Activated CD4-positive, alpha-beta T cell treated with anti-CD3 and anti-CD28 coated beads, Interleukin-2, amount 50 U/mL, for 16 hours (primary cell): ENCODE data around the gene GFPT2.

Experiments used
- DNase-seq: peaks from one replicate; pipeline ENCODE4 v3.0.0-alpha.2; 2020

GFPT2 gene

DNA sequence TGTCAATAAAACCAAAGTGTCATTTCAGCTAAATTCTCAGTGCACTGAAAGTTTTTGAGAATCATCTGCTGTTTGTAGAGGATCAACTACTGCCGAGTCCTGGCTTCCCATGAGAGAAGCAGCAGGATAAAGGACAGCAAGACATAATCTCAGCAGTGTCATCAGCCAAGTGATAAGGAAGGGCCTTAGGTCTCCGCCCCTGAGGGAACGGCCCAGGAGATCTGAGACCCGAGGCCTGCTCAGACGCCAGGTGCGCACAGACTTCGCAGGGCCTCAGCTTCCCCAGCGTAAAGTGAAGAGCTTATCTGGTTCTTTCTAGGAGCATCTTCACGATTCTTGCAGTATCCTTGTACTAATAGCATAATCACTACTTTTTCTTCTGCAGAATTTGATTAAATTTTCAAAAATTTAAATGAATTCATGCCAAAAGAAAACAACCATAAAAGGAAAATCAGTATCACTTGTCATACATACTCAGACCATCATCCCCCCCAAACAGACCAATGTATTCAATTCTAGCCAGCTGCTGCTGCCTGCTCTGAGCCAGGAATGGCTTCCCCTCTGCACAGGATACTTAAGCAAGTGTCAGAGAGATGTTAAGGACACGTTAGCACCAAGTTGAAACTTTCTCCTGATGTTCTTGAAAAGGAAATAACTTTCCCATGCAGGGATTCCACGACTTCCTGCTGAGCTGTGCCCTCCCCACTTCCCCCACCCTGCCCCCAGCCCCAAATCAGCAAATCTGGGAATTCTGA, 2.2 kb downstream of the GFPT2 start:
- no peak for DNase-seq

DNA sequence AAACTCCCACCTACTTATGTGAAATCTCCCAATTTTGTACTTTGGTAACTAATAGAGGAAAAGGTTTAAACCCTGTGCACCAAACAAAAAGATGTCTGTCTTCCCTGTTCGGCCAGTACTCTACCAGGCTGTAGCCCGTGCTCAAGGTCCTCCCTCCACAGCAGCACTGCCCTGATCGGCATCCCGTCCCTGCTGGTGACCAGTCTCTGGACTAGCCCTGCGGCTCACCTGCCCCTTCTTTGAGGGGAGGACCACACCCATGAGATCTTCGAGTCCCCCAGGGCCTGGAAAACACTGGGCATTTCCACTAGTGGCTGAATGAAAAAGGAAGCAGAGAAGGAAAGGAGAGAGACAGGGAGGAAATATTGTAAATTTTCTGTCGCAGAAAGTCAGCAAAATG, 2.8 kb downstream of the GFPT2 start:
- DNase-seq = no peak

DNA sequence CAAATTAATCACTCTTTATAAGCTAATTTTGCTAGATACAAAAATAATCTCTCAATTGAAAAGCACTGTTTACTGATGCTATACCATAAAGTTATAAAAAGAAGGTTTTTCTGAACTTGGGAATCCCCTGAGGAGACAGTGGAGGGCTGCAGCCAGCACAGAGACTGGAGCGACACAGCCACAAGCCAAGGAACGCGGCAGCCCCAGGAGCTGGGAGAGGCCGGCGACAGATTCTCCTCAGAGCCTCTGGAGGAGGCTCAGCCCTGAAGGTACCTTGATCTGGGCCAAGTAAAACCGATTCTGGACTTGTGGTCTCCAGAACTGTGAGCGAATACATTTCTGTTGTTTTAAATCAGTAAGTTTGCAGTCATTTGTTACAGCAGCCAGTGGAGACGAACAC, 3.7 kb downstream of the GFPT2 start:
- no peak for DNase-seq

DNA sequence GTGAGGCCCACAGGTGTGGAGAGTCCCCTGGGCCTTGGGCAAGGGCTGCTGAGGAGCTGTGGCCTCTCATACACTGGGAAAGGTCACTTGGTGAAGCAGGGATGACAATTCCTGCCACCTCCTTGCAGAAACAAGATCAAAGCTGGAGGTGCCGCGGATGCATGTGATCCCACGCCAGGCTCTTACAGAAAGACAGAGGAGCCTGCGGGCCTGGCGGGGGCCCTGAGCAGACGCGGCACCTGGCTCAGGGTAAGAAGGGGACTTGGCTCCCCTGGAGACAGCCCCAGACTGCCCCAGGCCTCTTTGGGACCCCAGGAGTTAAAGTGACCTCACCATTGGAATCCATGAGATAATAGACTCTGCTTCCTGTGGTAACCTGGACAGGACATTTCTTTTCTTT, 4.8 kb downstream of the GFPT2 start:
- DNase-seq = no peak

DNA sequence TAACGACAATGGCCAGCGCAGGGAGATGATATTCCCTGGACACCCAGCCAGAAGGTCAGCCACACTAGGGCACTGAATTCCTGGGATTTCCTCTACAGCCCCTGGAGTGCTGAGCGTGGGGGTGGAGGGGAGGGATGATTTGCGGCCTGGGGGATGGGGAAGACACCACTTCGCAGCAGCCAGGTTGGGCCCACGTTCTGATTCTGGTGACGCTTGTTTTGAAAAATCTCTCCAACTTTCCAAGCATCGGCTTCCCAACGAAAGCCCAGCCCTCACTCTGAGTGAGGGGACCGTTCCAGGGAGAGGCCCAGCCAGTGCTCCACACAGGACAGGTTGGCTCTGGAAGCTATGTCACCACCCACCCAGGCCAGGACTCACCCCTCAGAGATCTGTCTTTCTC, 5.4 kb downstream of the GFPT2 start:
- DNase-seq = no peak

DNA sequence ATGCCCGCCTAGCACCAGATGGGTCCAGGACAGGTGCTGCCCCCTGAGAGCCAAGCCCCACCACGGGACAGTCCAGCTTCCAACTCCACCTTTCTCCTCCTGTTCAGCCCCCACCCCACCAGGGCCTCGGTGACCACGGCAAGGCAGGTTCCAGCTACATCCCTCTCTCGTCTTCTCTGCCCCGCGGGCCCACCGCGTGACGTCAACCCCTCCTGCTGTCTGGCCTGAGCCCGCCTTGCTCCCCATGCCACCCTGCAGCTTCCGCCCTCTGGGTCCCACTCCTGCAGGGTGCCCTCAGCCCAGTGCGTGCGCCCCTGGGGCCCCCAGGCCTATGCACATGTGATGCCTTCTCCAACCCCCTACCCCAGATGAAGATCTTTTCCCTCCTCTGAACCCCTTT, 6.8 kb downstream of the GFPT2 start:
- no peak for DNase-seq

DNA sequence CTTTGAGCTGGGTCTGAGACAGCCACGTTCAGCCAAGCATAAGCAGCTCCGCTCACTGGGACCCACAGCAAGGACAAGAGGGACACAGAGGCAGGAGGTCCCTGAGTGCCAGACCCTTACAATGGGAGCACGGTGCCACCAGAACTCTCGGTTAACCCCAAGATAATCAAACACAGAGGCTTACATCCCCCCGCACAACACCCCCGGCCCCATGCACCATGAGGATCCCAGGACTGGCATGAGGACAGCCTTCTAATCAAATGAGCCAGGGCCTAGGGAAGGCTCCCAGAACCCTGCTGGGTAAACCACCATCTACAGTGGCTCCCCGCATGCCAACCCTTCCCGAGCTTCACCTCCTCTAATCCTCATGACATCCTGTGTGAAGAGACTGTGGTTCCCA, 7.4 kb downstream of the GFPT2 start:
- no peak for DNase-seq

DNA sequence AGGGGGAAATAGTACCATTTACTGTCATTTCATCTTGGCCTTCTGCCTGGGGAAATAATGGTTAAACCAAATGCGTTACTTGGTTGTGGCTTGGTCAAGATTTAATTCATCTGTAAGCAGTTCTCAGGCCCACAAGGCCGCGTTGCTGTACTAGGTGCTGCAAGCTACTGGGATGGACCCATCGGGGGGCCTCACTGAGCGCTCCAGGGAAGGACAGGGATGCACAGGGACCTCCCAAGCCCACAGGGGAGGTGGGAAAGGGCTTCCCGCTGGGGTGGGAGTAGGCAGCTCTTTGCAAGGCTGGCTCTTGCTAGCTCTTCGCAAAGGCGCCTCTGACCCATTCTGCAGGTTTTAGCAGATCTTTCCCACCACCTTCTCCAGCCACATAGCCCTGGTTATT, 8.0 kb downstream of the GFPT2 start:
- DNase-seq = no peak

DNA sequence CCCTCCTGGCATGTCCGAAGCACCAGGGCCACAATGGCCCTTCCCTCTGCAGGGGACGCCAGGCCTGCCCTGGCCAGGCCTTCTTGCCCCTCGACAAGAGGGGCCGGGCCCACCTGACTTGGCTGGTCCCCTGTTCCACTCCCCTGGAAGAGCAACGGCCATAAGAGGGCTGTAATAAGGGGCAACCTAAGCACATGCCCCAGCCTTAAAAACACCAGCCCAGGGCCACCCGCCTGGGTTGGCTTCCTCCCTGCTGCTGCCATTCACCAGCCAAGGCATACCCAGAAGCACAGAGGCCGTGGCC, 8.5 kb downstream of the GFPT2 start:
- no peak for DNase-seq

DNA sequence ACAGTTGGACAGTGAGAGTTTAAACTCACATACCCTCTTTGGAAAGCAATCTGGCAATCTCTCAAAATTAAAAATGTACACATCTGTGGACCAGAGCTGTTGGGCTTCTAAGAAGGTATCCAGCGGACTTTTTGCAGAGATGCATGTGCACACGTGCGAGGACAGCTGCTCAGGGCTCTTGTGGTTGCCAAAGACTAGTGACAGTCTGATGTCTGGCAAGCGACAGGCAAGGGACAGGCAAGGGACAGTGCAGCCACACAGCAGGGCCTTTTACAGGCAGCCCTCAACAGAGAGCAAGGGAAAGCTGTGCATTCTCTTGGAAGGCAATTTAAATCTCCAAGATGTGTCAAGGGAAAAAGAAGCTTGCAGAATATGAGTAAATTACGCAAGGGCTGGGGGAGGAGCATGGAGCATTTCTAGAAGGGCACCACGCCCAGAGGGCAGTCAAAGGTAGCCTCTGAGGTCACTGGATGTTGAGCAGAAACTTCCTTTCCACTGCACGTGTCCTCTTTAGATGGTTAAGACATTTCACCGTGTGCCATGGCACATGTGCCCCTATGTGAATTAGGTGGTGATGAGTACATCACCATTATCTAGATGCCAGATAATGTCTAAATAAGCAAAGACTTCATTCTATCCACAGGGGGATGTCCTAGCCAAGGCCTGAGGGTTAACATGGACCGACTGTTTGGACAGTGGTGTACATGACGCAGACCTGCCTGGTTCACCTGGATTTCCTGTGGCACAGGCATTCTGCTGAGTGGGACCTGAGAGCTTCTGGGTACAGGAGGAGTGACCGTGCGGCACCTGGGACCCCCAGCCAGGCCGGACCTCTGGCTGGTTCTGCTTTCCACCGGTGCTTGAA, 9.1 kb downstream of the GFPT2 start:
- no peak for DNase-seq

DNA sequence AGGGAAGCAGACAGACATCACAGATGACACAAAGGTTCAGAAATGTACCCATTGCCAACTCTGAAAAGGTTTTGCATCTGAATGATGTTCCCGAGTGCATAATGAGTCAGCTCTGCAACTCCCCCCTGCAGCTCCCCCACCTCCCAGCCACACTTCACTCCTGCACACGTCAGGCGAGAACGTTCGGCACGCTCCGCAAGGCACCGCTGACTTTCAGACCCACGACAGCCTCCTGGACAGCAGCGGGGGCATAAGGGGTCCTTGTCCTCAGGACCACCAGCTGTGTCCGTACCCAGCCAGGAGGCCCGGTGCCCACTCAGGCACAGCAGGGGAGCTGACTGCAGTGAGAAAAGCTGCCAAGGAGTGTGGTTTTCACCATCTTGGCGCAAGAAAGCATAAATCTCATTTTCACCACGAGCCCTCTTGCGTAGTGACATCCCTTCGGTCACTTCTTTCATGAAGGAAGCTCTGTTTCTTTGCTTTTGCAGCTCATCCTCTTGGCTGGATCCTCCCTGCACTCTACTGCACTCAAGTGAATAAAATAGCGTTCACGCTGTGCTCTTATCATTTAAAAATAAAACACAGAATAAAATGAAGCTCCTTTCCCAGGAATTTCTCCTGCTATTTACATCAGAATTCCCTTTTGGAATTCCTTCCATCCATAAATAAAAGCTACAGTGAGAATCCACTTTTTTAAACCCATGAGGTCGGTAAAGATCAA, 9.9 kb downstream of the GFPT2 start:
- DNase-seq = no peak

DNA sequence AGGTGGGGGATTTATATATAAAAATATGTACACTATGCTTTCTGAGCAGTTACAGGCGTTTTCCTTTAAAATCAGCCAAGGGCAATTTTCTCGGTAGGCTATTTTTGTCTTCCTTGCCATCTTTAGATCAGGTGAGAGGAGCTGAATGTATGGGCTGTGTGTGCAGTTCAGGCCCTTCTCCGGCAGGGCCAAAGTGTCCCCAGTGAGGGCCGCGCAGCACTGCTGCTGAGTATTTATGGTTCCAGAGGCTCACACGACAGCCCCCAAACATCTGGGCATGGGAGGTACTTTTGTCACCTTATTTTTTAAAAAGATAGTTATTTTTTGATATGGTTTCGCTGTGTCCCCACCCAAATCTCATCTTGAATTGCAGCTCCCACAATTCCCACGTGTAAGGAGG, 11.5 kb downstream of the GFPT2 start:
- DNase-seq = no peak

DNA sequence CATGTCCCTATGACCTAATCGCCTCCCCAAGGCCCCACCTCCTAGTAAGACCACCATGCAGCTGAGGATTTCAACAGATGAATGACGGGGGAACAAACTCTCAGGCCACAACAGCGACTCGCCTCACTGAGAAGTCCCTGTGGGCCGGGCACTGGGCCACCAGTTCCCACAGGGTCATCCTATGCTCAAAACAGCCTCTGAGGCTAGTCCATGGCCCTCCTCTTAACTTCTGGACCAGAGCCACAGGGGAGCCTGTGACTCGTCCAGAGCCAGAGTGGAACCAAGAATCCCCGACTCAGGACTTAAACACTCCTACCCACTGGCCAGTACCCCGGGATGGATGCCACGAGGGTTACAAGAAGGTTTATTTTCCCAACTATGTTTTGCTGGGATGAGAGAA, 12.3 kb downstream of the GFPT2 start:
- DNase-seq = no peak

DNA sequence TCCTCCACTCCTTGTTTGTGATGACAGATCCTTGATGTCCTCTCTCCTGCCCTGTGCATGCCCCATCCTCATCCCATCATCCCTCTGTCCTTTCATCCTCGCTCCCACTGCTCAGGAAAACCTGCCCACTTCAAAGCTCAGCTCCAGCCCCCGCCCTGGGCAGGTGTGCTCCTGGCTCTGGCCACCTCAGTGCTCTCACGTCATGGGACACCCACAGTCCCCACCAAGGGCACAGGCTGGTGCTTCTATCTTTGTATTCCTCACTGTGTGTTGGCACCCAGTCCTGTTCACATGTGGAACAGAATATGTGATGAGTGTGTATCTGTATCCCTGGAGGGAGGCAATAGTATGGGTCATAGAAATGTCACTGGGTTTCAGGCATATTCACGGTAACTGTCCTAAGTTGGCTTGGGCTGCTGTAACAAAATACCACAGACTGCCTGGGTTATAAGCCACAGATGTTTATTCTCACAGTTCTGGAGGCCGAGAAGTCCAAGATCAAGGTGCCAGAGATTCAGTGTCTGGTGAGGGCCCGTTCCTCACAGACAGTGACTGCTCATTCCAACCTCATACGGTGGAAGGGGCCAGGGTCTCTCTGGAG, 13.5 kb downstream of the GFPT2 start:
- no peak for DNase-seq

DNA sequence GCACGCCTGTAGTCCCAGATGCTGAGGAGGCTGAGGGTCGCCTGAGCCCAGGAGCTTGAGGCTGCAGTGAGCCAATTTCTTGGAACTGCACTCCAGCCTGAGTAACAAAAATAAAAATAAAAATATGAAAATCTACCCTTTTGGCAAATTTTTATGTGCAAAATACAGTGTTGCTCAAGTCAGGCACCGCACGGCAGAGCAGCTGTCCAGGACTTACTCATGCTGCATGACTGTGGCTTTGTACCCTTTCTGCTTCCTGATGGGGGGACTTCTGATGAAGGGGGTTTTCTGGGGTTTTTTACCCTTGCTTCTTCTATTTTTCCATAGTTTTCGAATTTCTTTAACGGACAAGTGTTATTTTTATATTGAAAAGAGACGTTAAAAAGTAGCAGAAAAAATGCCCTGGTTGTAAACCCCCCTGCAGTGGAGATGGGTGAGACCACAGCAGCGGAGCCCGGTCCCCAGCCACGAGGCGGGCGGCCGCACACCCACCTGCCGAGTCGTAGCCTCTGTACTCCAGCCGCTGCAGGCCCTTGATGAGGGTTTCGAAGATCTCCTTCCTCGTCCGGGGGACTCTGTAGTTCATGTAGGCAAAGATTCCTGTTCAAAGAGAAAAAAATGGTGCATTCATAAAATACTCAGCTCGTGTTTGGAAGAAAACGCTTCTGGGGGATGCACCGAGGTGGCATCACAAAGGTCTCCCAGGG, 15.0 kb downstream of the GFPT2 start:
- no peak for DNase-seq

DNA sequence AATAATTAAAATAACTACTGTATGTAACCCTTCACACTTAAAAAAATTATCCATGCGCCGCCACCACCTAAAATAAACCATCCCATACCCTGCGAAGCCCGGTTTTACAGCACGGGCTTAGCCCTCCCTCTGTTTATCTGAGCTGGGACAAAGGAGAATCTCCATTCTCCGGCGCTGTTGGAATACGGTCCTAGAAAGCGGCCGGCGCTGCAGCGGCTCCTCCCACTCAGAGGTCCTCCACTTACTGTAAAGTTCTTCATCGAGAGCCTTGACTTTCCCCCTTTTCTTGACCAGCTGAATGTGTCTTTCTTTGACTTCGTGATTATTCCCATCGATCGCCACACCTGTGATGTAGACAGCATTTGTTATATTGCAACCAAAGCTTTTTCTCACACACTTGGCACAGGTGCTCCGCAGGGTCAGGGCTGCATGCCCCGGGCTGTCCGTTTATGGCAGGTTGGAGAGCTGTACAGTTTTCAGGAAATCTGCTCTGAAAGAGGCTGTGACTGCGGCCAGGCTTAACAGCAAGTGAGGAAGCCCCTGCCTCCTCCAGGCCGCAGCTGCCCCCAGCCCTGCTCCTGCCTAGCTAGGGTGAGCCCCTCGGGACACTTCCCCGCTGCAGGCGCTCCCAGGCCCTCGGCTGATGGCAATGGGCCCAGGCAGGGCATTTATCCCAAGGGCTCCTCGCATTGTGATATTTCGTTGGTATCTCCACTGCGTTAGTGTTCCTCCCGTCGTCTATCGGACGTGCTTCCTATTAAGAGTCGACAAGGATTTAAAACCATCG, 16.7 kb downstream of the GFPT2 start:
- no peak for DNase-seq

DNA sequence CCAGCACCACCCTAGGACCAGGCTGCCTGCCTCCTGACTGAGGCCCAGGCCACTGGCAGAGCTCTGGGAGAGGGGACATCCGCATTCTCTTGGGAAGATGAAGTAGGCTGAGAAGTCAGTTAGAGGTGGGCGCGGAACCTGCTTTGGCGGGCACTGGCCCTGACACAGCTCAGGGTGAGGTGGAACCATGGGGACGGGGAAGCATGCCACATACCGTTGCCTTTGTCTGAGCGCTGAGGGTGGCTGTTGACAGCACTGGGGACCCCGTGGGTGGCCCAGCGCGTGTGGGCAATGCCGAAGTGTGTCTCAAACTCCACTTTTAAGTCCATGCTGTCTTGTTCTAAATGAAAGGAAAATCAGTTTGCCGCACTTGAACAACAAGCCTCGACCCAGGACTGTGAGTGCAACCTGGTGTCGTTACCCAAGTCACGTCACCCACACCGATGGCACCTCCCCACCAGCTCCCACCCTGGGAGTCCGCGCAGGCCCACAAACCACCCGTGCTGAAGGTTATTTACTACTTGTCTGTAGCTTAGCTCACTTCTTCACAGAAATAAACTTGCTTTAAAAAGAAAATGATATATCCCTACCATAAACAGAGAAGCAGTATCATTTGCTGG, 17.4 kb downstream of the GFPT2 start:
- DNase-seq = no peak

DNA sequence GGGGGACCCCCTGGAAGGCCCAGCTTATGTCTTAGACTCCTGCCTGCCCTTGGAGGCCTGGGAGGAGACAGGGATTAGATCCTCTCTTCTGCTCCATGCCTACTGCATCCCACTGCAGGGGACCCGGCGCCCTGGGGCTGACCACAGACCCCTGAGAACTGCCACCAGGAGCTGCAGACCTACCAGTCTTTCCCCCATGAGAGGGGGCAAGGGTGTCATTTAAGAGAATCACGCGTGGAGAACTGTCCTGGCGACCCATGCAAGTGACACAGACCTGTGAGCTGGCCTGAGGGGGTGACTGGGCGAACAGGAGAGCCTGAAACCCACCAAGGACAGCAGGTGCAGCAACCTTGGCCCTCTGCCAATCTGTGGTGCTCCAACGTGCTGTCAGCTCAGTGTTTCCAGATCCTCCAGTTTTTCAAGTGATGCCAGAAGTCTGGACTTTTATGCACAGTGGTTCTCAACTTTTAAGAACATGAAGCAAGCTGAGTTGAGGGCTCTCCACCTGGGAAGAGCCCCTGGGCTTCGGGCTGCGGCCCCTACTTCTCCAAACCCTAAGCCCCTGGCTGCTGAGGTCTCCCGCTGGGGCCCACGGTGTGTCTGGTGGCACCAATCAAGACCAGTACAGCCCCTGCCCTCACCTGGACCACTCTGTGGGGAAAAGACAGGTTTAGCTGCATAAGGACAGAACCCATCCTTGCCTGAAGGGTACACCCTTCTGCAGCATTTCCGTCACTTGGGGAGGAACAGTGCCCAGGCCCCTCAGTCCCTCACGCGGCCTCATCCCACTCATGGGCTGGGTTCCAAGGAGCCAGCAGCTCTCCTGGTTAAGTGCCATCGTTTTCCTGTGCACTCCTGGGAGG, 18.2 kb downstream of the GFPT2 start:
- no peak for DNase-seq

DNA sequence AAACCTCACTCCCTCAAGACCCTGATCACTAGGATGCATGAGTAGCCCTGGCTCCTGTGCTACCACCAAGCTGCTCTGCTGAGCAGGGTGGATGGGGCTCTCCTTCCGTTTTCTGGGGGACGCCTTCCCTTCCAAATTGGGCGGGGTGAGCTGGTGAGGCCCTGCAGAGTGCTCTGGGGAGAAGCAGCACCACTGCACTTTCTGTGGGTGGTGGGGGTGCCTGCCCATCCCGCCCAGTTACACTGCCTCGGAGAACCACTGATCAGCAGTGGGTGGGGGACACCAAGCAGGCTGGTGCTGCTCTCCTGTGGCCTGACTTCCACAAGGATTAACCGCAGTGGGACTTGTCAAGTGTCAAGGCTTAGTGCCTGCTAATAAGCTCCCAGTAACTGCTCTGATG, 19.0 kb downstream of the GFPT2 start:
- no peak for DNase-seq

DNA sequence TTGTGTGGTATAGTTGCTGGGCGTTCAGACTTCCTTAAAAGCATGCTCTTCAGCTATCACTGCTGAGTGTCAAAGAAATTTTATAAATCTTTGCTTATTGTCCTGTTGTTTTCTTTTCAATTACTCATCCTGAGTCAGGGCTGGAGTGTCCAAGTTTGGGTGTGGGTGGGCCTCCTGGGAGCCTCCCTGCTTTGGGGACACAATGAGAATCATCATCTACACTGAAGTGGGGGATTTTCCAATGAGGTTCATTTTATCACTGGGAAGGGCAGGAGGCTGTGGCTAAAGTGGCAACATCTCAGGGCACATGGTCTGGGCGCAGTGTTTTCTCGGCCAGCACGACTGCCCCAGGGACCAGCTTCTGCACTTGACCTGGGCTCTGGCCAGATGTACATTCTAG, 19.5 kb downstream of the GFPT2 start:
- no peak for DNase-seq

DNA sequence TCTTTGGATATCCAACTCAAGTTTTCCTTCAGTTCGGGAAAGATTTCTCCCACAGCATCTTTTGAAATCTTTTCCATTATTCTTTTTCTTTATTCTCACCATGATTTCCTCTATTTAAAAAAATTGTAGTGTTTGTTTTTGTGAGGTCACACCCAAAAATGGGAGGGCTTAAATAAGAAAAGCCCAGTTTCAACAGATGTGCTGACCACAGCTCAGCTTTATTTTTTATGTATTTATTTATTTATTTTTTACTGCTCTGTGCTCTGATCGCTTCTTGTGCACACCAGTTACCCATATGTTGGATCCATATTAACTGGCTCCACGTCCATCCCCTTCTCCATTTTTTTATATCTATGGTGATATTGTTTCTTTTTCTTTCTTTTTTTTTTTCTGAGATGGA, 20.3 kb downstream of the GFPT2 start:
- no peak for DNase-seq
